GM18511 (cell line): ENCODE results near the gene SERPINE2.

Experiments
- ATAC-seq: cut with Tn5 transposase; IDR thresholded peaks from one replicate; pipeline ENCODE4 v1.9.1; 2021; ENCODE audit warnings: mild to moderate bottlenecking, moderate library complexity; ENCODE audit not compliant: unreplicated experiment

The SERPINE2 gene

GRCh38 chr2:224055101-224055500 lies 16.0 kb upstream of the SERPINE2 start:
- no peak for ATAC-seq

- no peak for ATAC-seq
Observed at GRCh38 chr2:224046752-224047151, 7.7 kb upstream of the SERPINE2 start.

DNA sequence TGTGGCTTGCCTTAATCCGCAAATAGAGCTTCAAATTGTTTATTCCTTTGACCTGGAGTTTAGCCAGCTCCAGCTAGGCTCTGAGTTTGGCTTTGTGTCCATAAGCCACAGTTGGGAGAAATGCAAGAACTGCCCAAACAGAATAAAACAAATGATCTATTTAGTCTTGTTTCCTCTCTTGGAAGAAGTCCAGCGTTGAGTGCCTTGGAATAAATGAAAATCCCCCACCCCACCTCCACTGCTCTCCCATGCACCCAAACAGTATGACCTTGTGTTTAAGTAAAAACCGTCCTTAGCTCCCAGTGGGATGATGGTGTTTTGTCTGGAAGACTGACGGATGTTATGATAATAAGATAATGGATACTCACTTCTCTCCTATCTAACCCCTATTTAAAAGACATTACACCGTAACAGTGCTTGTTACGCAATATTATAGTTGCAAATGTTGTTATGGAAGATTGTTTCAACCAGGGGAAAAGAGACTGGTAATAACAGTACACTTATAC lies 3.2 kb upstream of the SERPINE2 start:
- ATAC-seq = no peak

GRCh38 chr2:224041554-224041953 lies 2.5 kb upstream of the SERPINE2 start:
- no peak for ATAC-seq

GRCh38 chr2:224040753-224041152 lies 1.7 kb upstream of the SERPINE2 start:
- ATAC-seq = no peak

GRCh38 chr2:224039770-224040440 lies 819 bp upstream of the SERPINE2 start:
- peak; percentile 26 for ATAC-seq

DNA sequence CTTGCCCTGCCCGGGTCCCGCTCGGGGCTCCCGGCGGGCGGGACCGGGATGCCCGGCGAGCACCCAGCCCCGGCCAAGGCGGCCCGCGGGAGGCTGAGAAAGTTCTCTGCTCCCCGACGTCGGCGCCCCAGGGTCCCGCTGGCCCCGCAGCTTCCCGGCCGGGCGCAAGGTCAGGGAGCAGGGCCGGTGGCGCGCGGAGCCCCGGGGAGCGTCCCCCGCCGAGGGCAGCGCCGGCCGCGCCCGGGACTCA lies 331 bp downstream of the SERPINE2 start:
- ATAC-seq = peak; percentile 36

- peak; percentile 67 for ATAC-seq
Observed at GRCh38 chr2:224038049-224038829, 847 bp downstream of the SERPINE2 start.

- ATAC-seq = no peak
Observed at GRCh38 chr2:224036731-224037361, 2.2 kb downstream of the SERPINE2 start.

DNA sequence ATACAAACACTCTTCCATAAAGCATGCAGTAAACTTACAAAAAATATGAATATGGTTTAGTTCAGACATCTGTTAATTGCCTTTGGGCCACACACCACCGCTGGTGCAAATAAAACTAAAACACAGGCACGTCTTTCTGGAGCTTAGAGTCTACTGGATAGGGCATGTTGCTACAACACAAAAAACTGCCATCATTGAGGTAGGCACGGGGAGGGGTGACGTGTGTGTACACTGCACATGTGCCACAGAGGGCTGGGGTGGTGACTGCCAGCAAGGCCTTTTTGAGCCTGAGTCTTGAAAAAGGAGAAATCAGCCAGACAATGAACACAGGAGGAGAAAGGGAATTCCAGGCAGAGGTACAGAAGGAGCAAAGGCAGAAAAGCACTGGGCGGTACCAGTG lies 5.1 kb downstream of the SERPINE2 start:
- ATAC-seq = no peak

DNA sequence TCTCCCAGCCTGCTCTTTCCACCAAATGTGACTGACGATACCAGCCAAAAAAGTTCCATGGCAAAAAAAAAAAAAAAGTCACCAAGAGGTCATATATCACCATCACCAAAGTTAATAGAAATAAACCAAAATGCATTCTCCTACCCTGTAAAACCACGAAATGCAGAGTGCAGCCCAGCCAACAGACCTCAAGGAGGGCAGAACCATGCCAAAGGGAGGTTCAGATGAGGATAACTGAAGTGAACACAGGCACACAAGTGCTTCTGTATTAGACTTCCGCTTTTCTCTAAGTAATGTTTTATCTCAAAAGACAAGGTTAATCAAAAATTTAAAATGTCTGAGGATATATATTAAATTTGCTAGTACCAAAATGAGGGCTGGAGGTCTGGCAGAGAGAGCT lies 5.5 kb downstream of the SERPINE2 start:
- ATAC-seq = no peak

GRCh38 chr2:224032283-224032682 lies 6.8 kb downstream of the SERPINE2 start:
- ATAC-seq = no peak

DNA sequence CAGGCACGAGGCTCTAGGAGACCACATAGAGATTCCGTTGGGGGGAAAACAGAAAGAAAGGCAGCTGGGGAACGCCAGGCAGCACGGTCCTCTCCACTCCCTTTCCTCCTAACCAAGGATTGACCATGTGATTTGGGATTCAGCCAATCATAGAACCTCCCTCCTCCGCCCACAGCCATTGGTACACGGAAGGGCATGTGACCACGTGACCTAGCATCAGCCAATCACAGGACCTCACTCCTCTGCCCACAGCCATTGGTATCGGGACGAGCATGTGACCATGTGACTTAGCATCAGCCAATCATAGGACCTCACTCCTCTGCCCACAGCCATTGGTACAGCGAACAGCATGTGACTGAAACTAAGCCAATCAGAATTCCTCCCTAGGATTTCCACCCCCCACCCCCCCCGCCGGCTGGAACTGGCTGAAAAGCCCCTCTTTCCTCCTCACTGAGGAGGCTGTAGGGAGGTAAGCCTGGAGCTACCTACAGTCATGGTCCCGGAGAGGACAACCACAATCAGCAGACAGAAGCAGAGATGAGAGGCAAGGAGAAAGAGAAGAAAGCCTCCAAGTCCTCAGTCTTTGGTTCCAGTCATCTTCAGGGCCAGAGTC lies 7.6 kb downstream of the SERPINE2 start:
- no peak for ATAC-seq

GRCh38 chr2:224030786-224031185 lies 8.3 kb downstream of the SERPINE2 start:
- ATAC-seq = no peak

GRCh38 chr2:224029876-224030275 lies 9.2 kb downstream of the SERPINE2 start:
- ATAC-seq = no peak

DNA sequence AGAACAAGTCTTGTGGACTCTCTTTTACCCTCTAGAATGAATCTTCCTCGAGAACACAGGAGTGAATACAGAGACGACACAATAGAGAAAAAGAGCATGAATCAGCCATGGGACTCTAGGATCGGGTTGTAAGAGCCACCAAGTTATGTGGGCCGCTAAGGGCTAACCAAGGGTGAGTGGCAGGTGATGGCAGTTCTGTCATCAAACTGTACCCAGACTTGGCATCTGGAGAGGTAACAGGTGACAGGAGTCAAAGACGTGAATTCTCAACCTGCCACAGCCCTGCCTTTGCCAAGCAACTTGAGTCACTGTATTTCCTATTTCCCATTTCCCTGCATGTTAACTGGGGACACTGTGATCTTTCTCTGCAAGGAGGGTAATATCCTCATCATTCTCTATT lies 11.2 kb downstream of the SERPINE2 start:
- ATAC-seq = no peak

GRCh38 chr2:224027070-224027469 lies 12.0 kb downstream of the SERPINE2 start:
- ATAC-seq = no peak

DNA sequence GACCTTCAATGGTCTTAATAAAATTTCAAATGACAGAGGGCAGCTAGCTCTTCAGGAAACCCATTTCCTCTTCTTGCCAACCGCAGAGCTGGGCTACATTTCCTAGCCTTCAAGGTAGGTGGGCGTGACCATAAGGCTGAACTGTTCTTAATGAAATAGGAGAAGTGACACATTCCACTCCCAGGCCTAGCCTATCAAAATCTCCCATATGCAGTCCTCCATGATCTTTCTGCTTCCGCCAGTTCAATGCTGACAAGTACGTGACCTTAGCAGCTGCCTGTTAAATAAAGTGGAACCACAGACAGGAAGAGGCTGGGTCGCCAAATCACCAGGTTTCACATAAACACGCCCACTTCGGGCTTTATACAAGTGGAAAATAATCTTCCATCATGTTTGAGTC lies 13.2 kb downstream of the SERPINE2 start:
- peak; percentile 94 for ATAC-seq

DNA sequence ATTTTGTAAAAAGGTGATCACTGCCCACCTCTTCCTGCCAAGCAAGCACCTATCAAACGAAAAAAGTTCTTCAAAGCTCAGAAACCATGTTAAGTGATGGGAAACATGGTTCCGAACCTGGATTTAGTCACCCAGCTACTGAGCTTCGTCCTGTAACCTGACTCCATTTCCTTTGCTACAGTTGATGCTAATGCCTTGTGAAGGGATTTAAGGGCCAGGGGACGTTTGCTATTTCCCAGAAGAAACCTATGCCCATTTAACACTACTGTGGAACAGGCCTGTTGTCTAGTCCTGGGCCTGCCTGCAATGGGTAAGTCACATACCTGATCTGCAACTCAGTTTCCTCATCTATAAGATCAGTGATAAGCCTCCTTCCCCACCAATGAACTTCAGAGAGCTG lies 14.8 kb downstream of the SERPINE2 start:
- ATAC-seq = no peak

- ATAC-seq = no peak
Observed at GRCh38 chr2:224023188-224023587, 15.9 kb downstream of the SERPINE2 start.

- ATAC-seq = peak; percentile 27
Observed at GRCh38 chr2:224022486-224022885, 16.6 kb downstream of the SERPINE2 start.

GRCh38 chr2:224020523-224020922 lies 18.6 kb downstream of the SERPINE2 start:
- no peak for ATAC-seq
